Sciatic nerve (tissue), 2 donors: ENCODE measurements around the gene HDAC8. TPM values are rescaled to one million over a fixed set of nuclear protein-coding genes. Genes with fewer than 3 reads are reported as not detected.
A peak's percentile ranks its signal among the peaks of the same experiment; 100 is the strongest.

Source experiments
- ATAC-seq: fragments of 200-7000 bp; cut with Tn5 transposase; one replicate; pipeline ENCODE4 v1.9.1; 2020; ENCODE audit warnings: mild to moderate bottlenecking, moderate library complexity
- DNase-seq: peaks from one replicate; pipeline ENCODE4 v3.0.0-alpha.2; 2020; ENCODE audit warnings: low spot score
- intact Hi-C: fragments of 100-400 bp; cut with DNase I; formaldehyde crosslinking; loops from one replicate; pipeline ENCODE4 v1.14.2; 2022
- total RNA-seq: library from RNA; stranded (reverse); fragmentation: NEBNext Ultra II Directional; extraction: Animal tissue kit (Norgen Biotek cat#: 25700); gene quantifications from one replicate; pipeline ENCODE4 v1.2.1, GENCODE V29; 2021
- donor health status: DM: no; HTN: no; CAD: no.
- donor health status: DM: no; HTN: no; CAD: no.

Gene HDAC8
- total RNA-seq, 1 donor from 2014 or later: 39.4 TPM

GRCh38 chrX:72393836-72394517 is 178.7 kb downstream of the HDAC8 start:
- ATAC-seq (no peak), DNase-seq (no peak)
- intact Hi-C loops: no loop called here

- ATAC-seq: peak; percentile 31
- DNase-seq: no peak
- intact Hi-C loops: no loop called here
Measured at GRCh38 chrX:72392816-72393800, 179.5 kb downstream of the HDAC8 start.

GRCh38 chrX:72392042-72392441 is 180.6 kb downstream of the HDAC8 start:
- DNase-seq: no peak
- no peak for ATAC-seq
- intact Hi-C loops: no loop called here

- intact Hi-C loops: no loop called here
- ATAC-seq: no peak
- no peak for DNase-seq
Measured at GRCh38 chrX:72387247-72387646, 185.4 kb downstream of the HDAC8 start.

GRCh38 chrX:72382202-72382595 is 190.4 kb downstream of the HDAC8 start:
- intact Hi-C loops: no loop called here
- ATAC-seq: peak; percentile 65
- no peak for DNase-seq

GRCh38 chrX:72381439-72382201 is 191.0 kb downstream of the HDAC8 start:
- intact Hi-C loops: no loop called here

GRCh38 chrX:72376124-72376523 is 196.5 kb downstream of the HDAC8 start:
- no peak for DNase-seq
- no peak for ATAC-seq
- intact Hi-C loops: no loop called here

More at GRCh38 chrX:72381439-72382201, 191.0 kb downstream of the HDAC8 start:
- ATAC-seq: peak; percentile 89
- no peak for DNase-seq

- ATAC-seq (no peak), DNase-seq (no peak)
- intact Hi-C loops: no loop called here
Measured at GRCh38 chrX:72373136-72373535, 199.5 kb downstream of the HDAC8 start.

GRCh38 chrX:72372735-72373134 is 199.9 kb downstream of the HDAC8 start:
- intact Hi-C loops: no loop called here
- ATAC-seq: no peak

GRCh38 chrX:72371405-72371804 is 201.2 kb downstream of the HDAC8 start:
- no peak for ATAC-seq
- intact Hi-C loops: no loop called here
- no peak for DNase-seq

More at GRCh38 chrX:72372735-72373134, 199.9 kb downstream of the HDAC8 start:
- no peak for DNase-seq

- ATAC-seq: no peak
- intact Hi-C loops: no loop called here
- no peak for DNase-seq
Measured at GRCh38 chrX:72368796-72369195, 203.8 kb downstream of the HDAC8 start.

- DNase-seq (no peak), ATAC-seq (no peak)
- intact Hi-C loops: no loop called here
Measured at GRCh38 chrX:72367516-72367915, 205.1 kb downstream of the HDAC8 start.

- no peak for DNase-seq
- intact Hi-C loops: no loop called here
- ATAC-seq: no peak
Measured at GRCh38 chrX:72366701-72367454, 205.8 kb downstream of the HDAC8 start.

GRCh38 chrX:72366178-72366577 is 206.5 kb downstream of the HDAC8 start:
- ATAC-seq (no peak), DNase-seq (no peak)
- intact Hi-C loops: no loop called here

- no peak for DNase-seq
- intact Hi-C loops: no loop called here
- no peak for ATAC-seq
Measured at GRCh38 chrX:72365126-72365525, 207.5 kb downstream of the HDAC8 start.

GRCh38 chrX:72360326-72360725 is 212.3 kb downstream of the HDAC8 start:
- intact Hi-C loops: no loop called here
- DNase-seq (no peak), ATAC-seq (no peak)

- ATAC-seq (no peak), DNase-seq (no peak)
- intact Hi-C loops: no loop called here
Measured at GRCh38 chrX:72358313-72358712, 214.3 kb downstream of the HDAC8 start.

- no peak for ATAC-seq
- intact Hi-C loops: no loop called here
- no peak for DNase-seq
Measured at GRCh38 chrX:72352786-72353185, 219.9 kb downstream of the HDAC8 start.
